SH-SY5Y (cell line): ENCODE measurements around the gene CES5A.

Experiments used
- GATA2 ChIP-seq: IDR thresholded peaks from 2 replicates; pipeline ENCODE4 v1.6.1; 2011; ENCODE audit warnings: mild to moderate bottlenecking, low read depth, low read length
- GATA3 ChIP-seq: IDR thresholded peaks from 2 replicates; pipeline ENCODE4 v1.6.1; 2011; ENCODE audit warnings: low read depth, mild to moderate bottlenecking, low read length, moderate library complexity

- TF ChIP-seq GATA2 (no peak), GATA3 (no peak)
Observed at GRCh38 chr16:55906123-55906522, 30.9 kb upstream of the CES5A start.
